ENCODE results near the gene EIF1AY. TPM values are rescaled to one million over a fixed set of nuclear protein-coding genes. Genes with fewer than 3 reads are reported as not detected.

The EIF1AY gene
- total and polyA plus RNA-seq, 2 of the 13 experiments (the other 11 are each of a cell fraction or from before 2014, with no cell fraction given), result 20.9 to 53.2 TPM

DNA sequence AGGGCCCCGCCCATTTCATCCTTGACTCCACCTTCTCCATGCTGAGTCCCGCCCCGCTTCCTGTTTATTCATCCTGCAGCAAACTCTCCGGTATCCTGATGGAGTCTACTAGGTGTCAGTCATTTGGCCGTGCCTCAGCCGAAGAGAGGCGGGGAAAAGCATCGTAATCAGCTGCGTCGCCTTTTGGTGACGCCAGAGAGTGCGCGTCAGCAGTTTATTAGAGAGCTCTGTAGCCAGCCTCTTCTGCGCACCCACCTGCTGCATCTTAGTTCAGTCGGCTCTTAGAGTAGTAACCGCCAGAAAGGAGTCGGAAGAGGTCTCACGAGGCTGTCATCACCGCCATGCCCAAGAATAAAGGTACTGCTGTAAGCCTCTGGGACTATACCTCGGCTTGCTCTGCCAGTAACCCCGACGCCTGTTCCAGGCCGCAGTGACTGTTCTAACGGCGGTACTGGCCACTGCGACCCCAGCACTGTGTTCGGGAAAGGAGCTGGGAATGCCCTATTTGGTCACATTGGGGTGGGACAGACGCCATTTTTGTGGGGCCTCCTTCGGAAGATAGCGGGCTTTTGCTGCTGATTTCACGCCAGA, at the start of gene EIF1AY (continued):
- TF ChIP-seq KDM2A (CRISPR knock-in tag; IDR thresholded peaks at IDR 0.05; ENCODE audit: borderline replicate concordance, low read depth) (peak; percentile 40; the same call in 1 of the 2 replicates), ZNF451 (CRISPR knock-in tag; IDR thresholded peaks at IDR 0.05) (no peak), NKX3-1 (CRISPR knock-in tag; IDR thresholded peaks at IDR 0.05) (0 out of 2 replicates have a peak, but pooled peaks have one; percentile 10), ZNF605 (CRISPR knock-in tag; IDR thresholded peaks at IDR 0.05) (0 out of 2 replicates have a peak, but pooled peaks have one; percentile 45), TCF7L2 (IDR thresholded peaks at IDR 0.05; ENCODE audit: low read depth, low read length) (no peak), PHF8 (CRISPR knock-in tag; IDR thresholded peaks at IDR 0.05) (no peak; the same call in none of the 2 replicates), NFYB (CRISPR knock-in tag; IDR thresholded peaks at IDR 0.05) (peak; percentile 82), GABPB1 (CRISPR knock-in tag; IDR thresholded peaks at IDR 0.05) (peak; percentile 66), RFX3 (CRISPR knock-in tag; IDR thresholded peaks at IDR 0.05) (no peak), ZNF44 (CRISPR knock-in tag; IDR thresholded peaks at IDR 0.05) (no peak), ZNF891 (CRISPR knock-in tag; IDR thresholded peaks at IDR 0.05) (no peak), ELF1 (CRISPR knock-in tag; IDR thresholded peaks at IDR 0.05) (peak; percentile 79), ZNF253 (CRISPR knock-in tag; IDR thresholded peaks at IDR 0.05; ENCODE audit: borderline replicate concordance) (no peak), ZSCAN25 (CRISPR knock-in tag; IDR thresholded peaks at IDR 0.05) (no peak), ZNF720 (CRISPR knock-in tag; IDR thresholded peaks at IDR 0.05) (no peak), KMT2B (CRISPR knock-in tag; IDR thresholded peaks at IDR 0.05) (peak; percentile 70)
- TF ChIP-seq, protein P1, sequence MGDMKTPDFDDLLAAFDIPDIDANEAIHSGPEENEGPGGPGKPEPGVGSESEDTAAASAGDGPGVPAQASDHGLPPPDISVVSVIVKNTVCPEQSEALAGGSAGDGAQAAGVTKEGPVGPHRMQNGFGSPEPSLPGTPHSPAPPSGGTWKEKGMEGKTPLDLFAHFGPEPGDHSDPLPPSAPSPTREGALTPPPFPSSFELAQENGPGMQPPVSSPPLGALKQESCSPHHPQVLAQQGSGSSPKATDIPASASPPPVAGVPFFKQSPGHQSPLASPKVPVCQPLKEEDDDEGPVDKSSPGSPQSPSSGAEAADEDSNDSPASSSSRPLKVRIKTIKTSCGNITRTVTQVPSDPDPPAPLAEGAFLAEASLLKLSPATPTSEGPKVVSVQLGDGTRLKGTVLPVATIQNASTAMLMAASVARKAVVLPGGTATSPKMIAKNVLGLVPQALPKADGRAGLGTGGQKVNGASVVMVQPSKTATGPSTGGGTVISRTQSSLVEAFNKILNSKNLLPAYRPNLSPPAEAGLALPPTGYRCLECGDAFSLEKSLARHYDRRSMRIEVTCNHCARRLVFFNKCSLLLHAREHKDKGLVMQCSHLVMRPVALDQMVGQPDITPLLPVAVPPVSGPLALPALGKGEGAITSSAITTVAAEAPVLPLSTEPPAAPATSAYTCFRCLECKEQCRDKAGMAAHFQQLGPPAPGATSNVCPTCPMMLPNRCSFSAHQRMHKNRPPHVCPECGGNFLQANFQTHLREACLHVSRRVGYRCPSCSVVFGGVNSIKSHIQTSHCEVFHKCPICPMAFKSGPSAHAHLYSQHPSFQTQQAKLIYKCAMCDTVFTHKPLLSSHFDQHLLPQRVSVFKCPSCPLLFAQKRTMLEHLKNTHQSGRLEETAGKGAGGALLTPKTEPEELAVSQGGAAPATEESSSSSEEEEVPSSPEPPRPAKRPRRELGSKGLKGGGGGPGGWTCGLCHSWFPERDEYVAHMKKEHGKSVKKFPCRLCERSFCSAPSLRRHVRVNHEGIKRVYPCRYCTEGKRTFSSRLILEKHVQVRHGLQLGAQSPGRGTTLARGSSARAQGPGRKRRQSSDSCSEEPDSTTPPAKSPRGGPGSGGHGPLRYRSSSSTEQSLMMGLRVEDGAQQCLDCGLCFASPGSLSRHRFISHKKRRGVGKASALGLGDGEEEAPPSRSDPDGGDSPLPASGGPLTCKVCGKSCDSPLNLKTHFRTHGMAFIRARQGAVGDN (CRISPR knock-in tag; IDR thresholded peaks at IDR 0.05), result peak; percentile 57; the same call in 1 of the 2 replicates
- TF ChIP-seq, protein P2, sequence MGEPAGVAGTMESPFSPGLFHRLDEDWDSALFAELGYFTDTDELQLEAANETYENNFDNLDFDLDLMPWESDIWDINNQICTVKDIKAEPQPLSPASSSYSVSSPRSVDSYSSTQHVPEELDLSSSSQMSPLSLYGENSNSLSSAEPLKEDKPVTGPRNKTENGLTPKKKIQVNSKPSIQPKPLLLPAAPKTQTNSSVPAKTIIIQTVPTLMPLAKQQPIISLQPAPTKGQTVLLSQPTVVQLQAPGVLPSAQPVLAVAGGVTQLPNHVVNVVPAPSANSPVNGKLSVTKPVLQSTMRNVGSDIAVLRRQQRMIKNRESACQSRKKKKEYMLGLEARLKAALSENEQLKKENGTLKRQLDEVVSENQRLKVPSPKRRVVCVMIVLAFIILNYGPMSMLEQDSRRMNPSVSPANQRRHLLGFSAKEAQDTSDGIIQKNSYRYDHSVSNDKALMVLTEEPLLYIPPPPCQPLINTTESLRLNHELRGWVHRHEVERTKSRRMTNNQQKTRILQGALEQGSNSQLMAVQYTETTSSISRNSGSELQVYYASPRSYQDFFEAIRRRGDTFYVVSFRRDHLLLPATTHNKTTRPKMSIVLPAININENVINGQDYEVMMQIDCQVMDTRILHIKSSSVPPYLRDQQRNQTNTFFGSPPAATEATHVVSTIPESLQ (CRISPR knock-in tag; conservative IDR thresholded peaks at IDR 0.05), result no peak
- TF ChIP-seq, protein P3, sequence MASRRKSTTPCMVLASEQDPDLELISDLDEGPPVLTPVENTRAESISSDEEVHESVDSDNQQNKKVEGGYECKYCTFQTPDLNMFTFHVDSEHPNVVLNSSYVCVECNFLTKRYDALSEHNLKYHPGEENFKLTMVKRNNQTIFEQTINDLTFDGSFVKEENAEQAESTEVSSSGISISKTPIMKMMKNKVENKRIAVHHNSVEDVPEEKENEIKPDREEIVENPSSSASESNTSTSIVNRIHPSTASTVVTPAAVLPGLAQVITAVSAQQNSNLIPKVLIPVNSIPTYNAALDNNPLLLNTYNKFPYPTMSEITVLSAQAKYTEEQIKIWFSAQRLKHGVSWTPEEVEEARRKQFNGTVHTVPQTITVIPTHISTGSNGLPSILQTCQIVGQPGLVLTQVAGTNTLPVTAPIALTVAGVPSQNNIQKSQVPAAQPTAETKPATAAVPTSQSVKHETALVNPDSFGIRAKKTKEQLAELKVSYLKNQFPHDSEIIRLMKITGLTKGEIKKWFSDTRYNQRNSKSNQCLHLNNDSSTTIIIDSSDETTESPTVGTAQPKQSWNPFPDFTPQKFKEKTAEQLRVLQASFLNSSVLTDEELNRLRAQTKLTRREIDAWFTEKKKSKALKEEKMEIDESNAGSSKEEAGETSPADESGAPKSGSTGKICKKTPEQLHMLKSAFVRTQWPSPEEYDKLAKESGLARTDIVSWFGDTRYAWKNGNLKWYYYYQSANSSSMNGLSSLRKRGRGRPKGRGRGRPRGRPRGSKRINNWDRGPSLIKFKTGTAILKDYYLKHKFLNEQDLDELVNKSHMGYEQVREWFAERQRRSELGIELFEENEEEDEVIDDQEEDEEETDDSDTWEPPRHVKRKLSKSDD (CRISPR knock-in tag; IDR thresholded peaks at IDR 0.05; ENCODE audit: low read depth), result no peak
- TF ChIP-seq, protein P4, sequence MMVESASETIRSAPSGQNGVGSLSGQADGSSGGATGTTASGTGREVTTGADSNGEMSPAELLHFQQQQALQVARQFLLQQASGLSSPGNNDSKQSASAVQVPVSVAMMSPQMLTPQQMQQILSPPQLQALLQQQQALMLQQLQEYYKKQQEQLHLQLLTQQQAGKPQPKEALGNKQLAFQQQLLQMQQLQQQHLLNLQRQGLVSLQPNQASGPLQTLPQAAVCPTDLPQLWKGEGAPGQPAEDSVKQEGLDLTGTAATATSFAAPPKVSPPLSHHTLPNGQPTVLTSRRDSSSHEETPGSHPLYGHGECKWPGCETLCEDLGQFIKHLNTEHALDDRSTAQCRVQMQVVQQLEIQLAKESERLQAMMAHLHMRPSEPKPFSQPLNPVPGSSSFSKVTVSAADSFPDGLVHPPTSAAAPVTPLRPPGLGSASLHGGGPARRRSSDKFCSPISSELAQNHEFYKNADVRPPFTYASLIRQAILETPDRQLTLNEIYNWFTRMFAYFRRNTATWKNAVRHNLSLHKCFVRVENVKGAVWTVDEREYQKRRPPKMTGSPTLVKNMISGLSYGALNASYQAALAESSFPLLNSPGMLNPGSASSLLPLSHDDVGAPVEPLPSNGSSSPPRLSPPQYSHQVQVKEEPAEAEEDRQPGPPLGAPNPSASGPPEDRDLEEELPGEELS (CRISPR knock-in tag; IDR thresholded peaks at IDR 0.05), result peak; percentile 18; the same call in 1 of the 2 replicates

Data from HepG2 (cell line).